ENCODE data around the gene UNC5CL. TPM values are rescaled to one million over a fixed set of nuclear protein-coding genes. Genes with fewer than 3 reads are reported as not detected.
"Not testable (repeated sequence)": the region's sequence is repeated elsewhere in the genome, so short reads cannot be mapped to it uniquely, and the experiment has no call there.

Gene UNC5CL
- total RNA-seq, 1 donor from 2014 or later: 0.25 TPM

GRCh38 chr6:41006217-41006616 lies 32.8 kb downstream of the UNC5CL start:
- H3K4me3 Mint-ChIP-seq (ENCODE audit: unreplicated experiment); H3K9me3 Mint-ChIP-seq (ENCODE audit: low read depth); H3K36me3 Mint-ChIP-seq (ENCODE audit: low read depth); H3K27ac Mint-ChIP-seq (ENCODE audit: unreplicated experiment); DNase-seq (ENCODE audit: low spot score); H3K4me1 Mint-ChIP-seq (ENCODE audit: low read depth): not testable (repeated sequence)
- H3K27me3 Mint-ChIP-seq (ENCODE audit: low read depth): peaks cover 38% of the 10 kb centered on the region
- TF ChIP-seq, protein P1, sequence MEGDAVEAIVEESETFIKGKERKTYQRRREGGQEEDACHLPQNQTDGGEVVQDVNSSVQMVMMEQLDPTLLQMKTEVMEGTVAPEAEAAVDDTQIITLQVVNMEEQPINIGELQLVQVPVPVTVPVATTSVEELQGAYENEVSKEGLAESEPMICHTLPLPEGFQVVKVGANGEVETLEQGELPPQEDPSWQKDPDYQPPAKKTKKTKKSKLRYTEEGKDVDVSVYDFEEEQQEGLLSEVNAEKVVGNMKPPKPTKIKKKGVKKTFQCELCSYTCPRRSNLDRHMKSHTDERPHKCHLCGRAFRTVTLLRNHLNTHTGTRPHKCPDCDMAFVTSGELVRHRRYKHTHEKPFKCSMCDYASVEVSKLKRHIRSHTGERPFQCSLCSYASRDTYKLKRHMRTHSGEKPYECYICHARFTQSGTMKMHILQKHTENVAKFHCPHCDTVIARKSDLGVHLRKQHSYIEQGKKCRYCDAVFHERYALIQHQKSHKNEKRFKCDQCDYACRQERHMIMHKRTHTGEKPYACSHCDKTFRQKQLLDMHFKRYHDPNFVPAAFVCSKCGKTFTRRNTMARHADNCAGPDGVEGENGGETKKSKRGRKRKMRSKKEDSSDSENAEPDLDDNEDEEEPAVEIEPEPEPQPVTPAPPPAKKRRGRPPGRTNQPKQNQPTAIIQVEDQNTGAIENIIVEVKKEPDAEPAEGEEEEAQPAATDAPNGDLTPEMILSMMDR (IDR thresholded peaks at IDR 0.05): peak; percentile 87

DNA sequence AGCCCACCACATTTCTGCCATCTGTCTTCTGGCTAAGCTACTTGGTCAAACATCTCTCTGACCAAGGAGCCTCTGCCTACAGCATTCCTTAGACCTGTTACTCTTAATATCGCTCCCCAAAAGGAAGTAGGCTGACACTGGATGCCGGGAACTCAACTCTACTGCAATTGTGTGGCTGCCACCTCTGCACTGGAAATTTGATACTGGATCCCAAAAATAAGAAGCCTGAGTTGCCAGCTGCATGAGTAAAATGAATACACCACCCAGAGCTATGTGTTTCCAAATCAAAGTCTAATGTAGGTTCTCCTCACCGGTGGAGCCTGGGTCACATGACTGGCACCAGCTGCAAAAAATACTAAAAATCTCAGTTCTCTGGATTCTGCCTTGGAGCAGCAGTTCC lies 36.9 kb downstream of the UNC5CL start:
- no peak overlapping the region for H3K27ac Mint-ChIP-seq (ENCODE audit: unreplicated experiment)
- H3K9me3 Mint-ChIP-seq (ENCODE audit: low read depth): no peaks in the 10 kb centered on the region
- TF ChIP-seq, protein P1 (IDR thresholded peaks at IDR 0.05): no peak
- H3K27me3 Mint-ChIP-seq (ENCODE audit: low read depth): peaks cover 29% of the 10 kb centered on the region
- no peaks in the 10 kb centered on the region for H3K36me3 Mint-ChIP-seq (ENCODE audit: low read depth)
- no peak for DNase-seq (ENCODE audit: low spot score)
- no peak overlapping the region for H3K4me3 Mint-ChIP-seq (ENCODE audit: unreplicated experiment)
- peaks cover 6% of the 10 kb centered on the region for H3K4me1 Mint-ChIP-seq (ENCODE audit: low read depth)

- H3K36me3 Mint-ChIP-seq (ENCODE audit: low read depth): no peaks in the 10 kb centered on the region
- H3K9me3 Mint-ChIP-seq (ENCODE audit: low read depth): no peaks in the 10 kb centered on the region
- no peak overlapping the region for H3K4me3 Mint-ChIP-seq (ENCODE audit: unreplicated experiment)
- peaks cover 25% of the 10 kb centered on the region for H3K27me3 Mint-ChIP-seq (ENCODE audit: low read depth)
- peaks cover 15% of the 10 kb centered on the region for H3K4me1 Mint-ChIP-seq (ENCODE audit: low read depth)
- H3K27ac Mint-ChIP-seq (ENCODE audit: unreplicated experiment): no peak overlapping the region
- TF ChIP-seq, protein P1 (IDR thresholded peaks at IDR 0.05): no peak
- DNase-seq (ENCODE audit: low spot score): no peak
These were observed 38.8 kb downstream of the UNC5CL start for GRCh38 chr6:41000248-41000647.

DNA sequence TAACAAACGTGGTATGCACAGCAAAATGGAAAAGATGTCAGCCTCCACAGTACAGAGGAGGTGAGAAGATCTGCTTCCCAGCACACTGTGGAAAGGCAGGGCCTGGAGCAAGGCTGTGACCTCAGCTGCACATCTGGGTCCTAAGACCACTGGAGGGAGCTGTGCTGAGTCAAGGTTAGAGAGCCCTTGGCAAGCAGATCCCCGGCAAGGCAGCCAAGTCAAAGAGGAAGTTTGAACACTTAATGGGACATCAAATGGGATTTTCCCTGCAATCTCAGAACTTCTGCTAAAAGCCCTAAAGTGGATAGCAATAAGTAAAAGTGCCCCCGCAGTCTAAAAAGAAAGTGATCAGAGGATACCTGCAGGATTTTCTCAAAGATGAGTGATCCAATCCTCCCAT lies 39.5 kb downstream of the UNC5CL start:
- no peak overlapping the region for H3K4me3 Mint-ChIP-seq (ENCODE audit: unreplicated experiment)

GRCh38 chr6:40998661-40999060 lies 40.4 kb downstream of the UNC5CL start:
- Mint-ChIP-seq H3K27me3 (ENCODE audit: low read depth) (peaks cover 21% of the 10 kb centered on the region), H3K4me1 (ENCODE audit: low read depth) (peaks cover 15% of the 10 kb centered on the region), H3K27ac (ENCODE audit: unreplicated experiment) (no peak overlapping the region), H3K36me3 (ENCODE audit: low read depth) (peaks cover 3% of the 10 kb centered on the region), H3K4me3 (ENCODE audit: unreplicated experiment) (no peak overlapping the region), H3K9me3 (ENCODE audit: low read depth) (no peaks in the 10 kb centered on the region)
- TF ChIP-seq, protein P1 (IDR thresholded peaks at IDR 0.05): no peak
- no peak for DNase-seq (ENCODE audit: low spot score)

More for the DNA sequence above, 39.5 kb downstream of the UNC5CL start:
- peaks cover 15% of the 10 kb centered on the region for H3K4me1 Mint-ChIP-seq (ENCODE audit: low read depth)
- H3K36me3 Mint-ChIP-seq (ENCODE audit: low read depth): no peaks in the 10 kb centered on the region
- DNase-seq (ENCODE audit: low spot score): no peak
- H3K9me3 Mint-ChIP-seq (ENCODE audit: low read depth): no peaks in the 10 kb centered on the region
- H3K27me3 Mint-ChIP-seq (ENCODE audit: low read depth): peaks cover 21% of the 10 kb centered on the region
- H3K27ac Mint-ChIP-seq (ENCODE audit: unreplicated experiment): no peak overlapping the region
- TF ChIP-seq, protein P1 (IDR thresholded peaks at IDR 0.05): peak; percentile 36
